HG03342 (cell line): ENCODE data around the gene PLXNA2.

Experiments used
- ATAC-seq: cut with Tn5 transposase; IDR thresholded peaks from one replicate; pipeline ENCODE4 v1.9.1; 2021; ENCODE audit warnings: mild to moderate bottlenecking, moderate library complexity; ENCODE audit not compliant: unreplicated experiment

The PLXNA2 gene

DNA sequence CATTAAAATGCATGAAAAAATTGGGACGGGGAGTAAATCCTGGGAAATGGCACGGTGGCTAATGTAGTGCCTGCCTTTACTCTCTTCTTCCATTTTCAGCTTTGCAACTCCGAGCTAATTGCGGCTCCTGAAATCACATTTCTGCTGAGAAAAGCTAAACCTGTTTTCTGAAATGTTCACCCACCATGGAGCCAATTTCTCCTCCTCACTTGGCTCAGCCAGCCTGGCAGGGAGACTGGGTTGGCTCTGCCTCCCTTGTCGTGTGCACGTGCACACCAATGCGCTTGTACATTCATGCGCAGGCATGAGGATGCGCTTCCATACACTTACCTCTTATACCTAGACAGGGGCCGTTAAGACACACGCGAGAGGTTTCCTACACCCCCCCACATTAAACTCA is 165.4 kb downstream of the PLXNA2 start:
- ATAC-seq = no peak

DNA sequence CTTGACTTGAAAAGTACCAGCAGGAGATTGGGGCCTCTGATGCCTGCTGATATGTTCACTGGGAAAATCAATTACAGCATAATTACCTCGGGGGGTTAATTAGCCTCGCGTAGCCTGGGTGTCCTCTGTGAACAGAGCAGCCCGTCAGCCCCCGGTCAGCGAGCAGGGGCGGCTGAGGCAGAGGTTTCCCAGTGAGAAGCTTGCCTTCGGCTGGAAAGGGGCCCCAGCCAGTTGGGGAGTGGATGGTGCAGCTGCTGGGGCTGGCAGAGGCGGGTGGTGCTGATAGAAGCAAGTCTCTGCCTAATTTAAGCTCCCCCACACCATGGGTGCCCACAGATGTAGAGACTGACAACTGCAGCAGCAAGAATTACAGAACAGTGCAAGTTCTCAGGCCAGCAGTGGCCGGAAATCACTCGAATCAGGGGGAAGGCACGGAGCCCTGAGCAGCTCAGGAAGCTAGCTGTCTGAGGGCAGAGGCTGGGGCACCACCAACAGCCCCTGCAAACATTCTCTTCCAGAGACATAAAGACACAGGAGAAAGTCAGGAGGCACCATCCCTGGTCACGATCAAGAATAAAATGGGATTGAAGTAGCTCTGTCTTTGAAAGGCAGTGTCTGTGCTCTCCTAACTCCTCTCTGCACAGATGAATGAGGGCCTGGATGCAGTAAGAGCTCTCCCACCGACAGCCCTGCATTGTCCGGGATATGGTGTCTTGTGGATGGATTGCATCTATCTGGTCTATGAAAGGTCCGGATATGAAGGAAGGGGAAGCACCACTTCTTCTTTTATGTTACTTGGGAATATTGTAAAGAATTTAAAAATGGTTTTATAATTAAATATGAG is 166.7 kb downstream of the PLXNA2 start:
- no peak for ATAC-seq

DNA sequence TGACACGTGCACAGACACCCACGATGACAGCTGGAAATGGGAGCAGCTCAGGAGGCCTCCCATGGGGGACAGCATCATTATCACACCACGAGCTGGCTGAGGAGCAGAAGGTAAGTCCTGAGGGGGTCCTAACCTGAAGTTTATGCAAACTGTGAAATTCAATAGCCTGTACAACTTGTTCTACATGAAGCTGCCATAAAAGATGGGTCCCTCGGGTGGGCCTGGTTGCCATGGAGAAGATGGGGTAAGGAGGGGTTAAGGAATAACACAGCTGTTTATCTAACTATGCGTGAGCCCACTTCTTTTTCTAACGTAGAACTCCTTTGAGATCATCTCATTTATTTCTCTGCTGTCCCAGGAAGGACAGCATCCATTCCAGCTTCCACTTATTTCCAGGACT is 169.8 kb downstream of the PLXNA2 start:
- ATAC-seq = no peak

DNA sequence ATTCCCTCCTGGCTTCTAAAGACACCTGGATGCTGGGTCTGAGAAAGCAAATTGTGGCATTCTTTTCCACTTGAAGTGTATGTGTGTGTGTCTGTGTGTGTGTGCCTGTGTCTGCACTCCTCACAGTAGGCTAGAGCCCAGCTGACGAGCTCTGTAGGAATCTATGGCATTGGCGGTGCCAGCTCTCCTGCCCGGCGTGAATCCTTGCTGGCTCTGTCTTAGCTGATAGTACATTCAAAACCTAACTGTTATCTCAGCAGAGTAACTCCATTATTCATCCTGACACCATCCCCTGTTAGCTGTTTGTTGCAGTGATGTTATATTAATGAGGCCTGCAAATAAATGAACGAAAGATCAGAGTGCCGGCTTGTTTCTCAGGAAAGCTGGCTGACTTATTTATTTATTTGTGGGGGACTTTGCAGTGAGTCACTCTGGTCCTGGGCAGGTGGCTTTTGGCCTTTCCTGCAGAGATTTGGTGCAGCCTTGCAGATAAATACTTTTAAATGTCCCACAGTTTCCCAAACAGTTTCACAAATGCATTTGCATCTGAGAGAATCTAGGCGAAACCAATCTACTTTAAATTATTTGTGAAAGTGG is 172.7 kb downstream of the PLXNA2 start:
- ATAC-seq = no peak

DNA sequence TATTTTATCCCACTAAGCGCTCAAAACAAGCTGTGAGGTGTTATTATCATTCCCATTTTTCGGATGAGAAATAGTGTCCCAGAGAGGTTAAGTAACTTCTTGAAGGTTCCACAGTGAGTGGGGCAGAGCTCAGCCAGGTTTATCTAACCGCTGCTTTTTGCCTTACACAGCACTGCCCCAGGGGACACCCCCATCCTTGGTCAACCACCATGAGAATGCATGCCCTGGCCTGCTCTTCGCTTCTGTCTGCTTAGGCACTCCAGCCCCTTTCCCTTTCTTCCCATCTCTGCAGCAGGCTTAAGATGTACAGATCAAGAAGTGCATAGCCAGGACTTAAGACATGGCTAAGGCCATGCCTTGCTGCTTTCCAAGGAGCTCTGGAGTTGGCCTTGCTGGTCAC is 174.3 kb downstream of the PLXNA2 start:
- ATAC-seq = no peak

DNA sequence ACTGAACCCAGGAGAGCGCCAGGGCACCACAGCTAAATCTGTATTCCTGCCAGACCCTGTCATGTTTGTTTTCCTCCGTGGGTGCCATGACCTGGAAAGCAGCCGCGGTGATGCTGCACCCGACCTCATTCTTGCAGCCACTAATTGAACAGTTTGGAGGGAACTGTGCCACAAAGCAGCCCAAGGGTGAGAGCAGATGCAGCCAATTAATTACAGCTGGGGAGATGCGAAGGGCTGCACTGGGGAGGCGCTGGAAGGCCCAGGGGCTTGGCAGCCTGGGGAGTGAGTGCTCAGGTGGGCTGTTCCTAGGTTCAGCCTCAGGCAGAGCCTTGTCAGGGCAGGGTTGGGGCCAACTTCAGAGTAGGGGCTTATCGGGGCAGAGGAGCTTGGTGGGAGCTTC is 174.9 kb downstream of the PLXNA2 start:
- ATAC-seq = no peak

DNA sequence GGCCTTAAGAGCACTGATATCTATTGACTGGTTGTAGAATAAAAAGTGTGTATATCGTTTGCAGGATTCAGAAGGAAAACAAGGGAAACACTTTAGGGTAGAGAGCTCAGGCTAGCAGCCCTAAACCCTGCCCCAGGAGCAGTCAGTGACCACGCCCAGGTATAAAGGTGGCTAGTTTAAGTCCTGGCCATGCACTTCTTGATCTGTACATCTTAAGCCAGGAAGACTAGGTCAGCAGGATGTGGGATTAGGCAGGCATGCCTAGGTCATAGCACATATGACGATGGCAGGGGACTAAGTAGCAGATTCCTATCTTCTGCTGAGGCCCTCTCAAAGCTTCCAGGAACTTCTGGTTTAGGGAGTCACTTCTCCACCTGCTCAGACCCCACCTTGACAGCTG is 175.3 kb downstream of the PLXNA2 start:
- ATAC-seq = no peak

DNA sequence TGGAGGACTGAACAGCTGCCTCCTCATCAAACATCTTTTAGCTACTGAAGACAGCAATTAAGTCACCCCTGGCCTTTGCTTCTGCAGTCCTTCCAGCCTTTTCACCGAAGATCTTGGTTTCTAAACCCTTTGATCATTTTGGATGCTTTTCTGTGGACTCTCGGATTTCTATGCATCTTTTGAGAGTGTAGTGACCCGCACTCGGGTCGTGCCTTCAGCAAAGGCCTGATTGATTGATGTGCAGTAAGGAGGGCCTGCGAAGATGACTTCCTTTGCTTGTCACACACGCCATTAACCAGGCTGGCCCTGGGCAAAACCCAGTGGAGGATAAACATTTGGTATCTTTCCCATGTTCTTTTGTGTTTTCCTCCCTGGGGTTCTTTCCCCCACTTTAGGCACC is 175.8 kb downstream of the PLXNA2 start:
- no peak for ATAC-seq

DNA sequence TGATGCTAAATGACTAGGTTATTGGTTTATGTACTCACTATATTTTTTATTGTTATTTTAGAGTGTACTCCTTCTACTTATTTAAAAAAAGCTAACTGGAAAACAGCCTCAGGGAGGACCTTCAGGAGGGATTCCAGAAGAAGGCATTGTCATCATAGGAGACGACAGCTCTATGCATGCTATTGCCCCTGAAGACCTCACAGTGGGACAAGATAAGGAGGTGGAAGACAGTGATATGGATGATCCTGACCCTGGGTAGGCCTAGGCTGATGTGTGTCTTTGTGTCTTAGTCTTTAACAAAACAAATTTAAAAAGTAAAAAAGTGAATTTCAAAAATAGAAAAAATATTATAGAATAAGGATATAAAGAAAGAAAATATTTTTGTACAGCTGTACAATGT is 177.6 kb downstream of the PLXNA2 start:
- ATAC-seq = no peak

DNA sequence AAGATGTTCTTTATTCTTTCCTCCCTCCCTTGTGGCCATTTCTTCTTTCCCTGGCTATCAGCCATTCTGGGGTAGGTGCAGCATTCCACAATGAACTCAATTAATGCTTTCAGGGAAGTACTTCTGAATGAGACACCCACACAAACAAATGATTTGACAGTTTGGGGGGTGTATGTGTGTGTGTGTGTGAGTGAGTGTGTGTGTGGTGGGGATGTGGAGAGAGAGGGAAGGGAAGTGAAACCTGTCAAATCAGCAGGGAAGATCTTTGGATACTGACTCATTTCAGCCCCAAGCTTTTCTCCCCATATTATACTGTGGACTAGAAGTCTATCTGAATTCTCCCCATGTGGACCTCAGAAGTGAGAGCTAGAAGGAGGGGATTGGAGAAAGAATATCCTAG is 178.3 kb downstream of the PLXNA2 start:
- ATAC-seq = no peak

DNA sequence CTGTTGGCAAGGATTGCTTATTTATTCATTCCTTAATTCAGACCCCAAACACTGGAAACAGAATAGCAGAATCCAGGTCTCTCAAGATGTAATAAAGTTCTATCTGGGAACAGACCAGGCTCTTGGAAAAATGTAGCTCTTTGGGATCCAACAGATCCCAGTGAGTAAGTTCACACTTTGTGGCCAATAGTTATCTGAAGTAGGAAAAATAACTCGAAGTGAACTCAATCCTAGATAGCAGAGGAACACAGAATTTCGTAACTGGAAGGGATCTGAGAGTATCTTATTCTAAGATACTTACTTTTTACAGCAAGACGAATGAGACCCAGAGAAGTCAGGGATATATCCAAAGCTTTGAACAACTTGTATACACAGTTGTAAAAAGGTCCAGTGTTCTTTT is 182.6 kb downstream of the PLXNA2 start:
- no peak for ATAC-seq

DNA sequence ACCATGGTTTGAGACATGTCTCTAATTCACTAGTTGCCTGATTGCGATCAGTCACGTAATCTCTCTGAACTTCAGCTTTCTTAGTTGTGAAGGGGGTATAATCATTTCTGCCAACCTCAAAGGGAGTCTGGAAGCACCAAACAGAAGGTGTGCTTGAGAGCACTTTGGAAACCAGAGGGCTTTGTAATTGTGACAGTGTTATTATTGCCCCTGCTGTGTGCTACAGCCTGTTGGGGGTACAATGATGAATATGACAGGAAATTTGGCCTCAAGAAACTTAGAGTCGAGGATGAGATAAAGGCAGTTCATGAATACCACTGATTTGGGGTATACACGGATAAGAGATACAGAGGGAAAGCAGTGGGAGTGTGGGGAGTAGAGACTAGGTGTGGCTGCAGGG is 183.1 kb downstream of the PLXNA2 start:
- no peak for ATAC-seq

DNA sequence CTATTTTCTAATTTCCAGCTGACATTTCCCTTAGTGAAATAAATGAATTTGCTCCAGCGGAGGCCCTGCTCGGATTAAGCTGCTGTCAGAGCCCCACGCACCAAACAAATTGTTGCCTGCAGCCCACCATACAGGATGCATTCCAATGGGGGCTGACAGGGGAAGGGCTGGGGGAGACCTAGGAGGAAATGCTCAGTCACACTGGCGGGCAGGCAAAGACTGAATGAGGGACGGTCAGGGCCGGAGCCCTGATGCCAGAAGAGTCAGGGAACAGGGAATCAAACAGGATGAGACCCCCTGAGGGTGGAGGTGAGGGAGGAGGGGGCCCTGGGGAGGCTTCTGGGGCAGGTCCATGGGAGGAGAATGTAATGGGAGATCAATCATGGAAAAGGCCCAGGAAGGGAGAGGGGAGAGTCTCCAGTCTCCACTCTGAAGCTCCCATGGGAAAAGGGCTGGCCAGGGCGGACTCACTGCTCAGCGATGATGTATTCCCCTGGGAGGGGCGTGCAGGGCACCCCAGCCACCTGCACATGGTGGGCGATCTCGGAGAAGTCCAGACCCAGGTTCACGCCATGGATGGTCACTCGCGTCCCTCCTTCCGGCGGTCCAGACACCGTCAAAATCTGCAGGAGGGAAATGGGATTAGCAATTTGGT is 183.8 kb downstream of the PLXNA2 start:
- no peak for ATAC-seq

DNA sequence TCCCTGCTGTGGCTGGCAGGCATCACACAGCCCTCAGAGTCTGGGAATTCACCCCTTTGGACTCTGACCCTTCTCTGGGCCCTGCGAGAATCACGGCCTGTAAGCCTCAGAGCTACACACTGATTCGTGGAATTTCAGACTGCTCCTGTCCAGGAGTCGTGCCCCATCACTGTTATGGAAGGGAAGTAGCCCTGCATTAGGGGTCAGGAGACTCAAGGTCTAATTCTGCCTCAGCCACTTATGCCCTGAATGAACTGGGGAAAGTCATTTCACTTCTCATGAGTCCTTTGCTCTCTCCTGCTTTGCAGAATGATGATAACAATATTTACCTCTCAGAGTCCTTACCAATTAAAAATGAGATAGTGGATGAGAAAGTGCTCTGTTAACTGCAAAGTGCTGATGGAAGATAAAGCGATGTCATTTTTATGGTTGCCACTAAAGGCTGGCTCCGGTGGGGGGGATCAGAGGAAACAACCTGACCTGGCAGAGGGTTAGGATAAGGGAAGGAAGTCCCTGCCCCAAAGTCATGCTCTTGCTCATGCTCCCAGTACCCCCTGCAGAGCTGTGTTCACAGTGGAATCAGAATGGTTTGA is 184.7 kb downstream of the PLXNA2 start:
- ATAC-seq = no peak

DNA sequence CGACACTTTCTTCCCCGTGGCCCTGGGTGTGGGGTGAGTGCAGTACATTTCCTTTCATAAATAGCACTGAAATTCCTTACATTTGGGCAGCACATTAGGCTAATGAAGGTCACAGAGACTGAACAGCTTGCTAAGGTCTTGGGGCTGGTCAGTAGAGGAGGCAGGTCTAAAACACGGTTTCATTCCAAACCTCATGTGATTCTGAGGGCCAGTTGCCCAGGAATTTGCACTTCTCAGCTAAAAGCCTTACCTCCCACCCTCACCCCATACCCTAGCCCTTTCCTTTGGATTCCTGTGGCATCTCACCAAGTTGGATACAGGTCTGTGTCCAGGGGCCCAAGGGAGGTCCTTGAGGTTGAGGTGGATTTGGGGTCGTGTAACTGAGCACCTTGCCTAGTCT is 185.4 kb downstream of the PLXNA2 start:
- no peak for ATAC-seq

DNA sequence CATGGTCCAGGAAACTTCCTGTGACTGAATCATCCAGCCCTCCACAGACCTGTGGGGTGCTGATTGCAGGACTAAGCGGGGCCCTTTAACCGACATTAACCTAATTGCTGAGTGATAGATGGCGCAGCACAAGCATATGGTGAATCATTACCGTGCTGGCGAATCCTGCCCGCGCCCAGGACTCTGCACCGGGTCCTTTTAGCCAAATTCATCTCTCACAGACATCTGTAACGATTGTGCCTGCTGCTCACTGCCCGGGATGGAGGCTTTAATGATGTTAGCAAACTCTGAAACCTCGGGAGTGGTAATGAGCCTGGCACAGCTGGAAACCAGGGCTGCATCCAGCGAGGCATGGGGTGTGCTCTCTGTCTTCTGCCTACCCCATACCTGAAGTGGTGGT is 185.9 kb downstream of the PLXNA2 start:
- ATAC-seq = no peak

DNA sequence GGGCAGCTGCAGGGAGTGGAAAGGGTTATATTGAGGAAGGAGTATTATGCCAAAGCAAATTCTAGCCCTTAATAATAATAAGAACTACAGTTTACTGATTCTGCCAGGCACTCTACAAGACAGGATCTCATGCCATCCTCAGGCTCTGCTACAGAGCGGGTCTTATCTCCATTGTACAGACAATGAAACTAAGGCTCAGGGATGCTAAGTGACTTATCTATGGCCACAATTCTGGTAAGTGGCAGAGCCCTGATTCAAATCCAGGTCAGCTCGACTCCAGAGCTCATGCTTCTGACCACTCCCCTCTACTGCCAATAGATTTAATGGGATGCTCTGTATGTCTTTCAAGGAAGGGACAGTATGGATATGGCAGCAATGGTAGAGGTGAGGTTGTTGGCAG is 187.1 kb downstream of the PLXNA2 start:
- ATAC-seq = no peak

DNA sequence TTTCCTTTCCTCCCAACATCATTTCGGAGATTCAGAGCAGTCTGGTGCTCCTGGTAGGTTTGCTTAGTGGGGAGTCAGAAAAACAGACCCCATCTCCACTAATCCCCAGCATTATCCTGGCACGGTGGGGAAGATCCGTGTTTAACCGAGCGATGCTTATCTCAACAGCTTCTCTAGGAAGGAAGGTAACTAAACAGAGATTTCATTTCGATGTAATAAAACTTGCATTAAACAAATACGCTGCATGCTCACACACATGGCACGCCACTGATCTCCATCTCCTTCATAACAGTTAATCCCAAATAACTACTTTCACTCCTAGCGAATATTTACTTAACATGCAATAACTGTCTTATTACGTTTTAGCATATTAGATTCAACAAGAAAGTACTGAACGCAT is 188.6 kb downstream of the PLXNA2 start:
- ATAC-seq = no peak

DNA sequence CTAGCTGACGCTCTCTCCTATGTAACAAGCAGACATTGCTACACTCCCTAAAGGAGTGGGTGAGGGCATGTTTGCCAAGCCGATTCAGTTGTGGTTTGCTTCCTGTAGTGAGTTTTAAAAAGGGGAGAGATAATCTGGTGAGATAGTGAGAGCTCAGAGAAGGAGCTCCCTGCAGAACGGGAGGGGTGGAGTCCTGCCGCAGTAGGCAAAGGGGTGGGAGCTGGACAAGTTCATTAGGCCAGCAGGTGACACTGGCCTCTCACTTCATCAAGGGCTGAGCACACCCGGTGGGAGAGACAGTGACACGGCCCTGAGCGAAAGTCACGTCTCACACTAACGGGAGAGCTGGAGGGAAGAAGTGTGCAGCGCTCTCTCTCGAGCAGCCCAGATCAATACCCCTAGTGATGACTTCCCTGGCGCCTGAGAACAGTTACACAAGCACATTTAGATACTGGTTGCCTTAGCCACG is 189.2 kb downstream of the PLXNA2 start:
- no peak for ATAC-seq

DNA sequence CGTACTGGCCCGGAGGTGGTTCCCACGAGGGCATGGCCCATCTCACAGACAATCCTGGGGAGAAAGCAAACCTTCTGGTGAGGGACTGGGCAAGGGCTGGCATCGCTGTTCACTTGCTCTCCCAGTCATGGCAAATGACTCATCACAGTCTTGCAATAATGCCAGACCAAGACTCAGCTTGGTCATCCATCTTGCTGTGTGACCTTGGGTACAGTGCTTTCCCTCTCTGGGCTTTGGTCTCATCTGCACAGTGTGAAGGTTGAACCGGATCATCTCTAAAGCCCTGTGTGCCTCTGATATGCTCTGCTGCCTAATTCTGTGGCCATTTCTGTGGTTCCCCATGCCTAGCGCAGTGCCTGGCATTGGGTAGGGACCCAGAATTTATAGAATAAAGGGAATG is 189.7 kb downstream of the PLXNA2 start:
- no peak for ATAC-seq

DNA sequence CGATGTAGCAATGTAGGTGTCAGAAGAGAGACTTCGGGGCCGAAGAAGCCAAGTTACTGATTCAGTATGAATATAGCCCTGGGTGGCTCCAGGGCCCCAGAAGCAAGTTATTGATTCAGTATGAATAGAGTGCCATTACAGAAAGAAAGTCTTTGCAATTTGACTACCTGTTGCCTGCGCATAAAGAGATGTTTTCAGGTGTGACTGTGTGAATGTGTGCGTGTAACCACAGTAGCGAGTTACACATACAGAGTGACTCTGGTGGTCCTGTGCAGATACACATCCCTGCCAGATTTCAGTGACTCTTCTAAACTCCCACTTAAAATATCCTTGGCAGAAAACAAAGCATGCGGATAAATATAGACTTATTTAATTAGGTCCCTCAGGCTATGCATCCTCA is 190.5 kb downstream of the PLXNA2 start:
- no peak for ATAC-seq

DNA sequence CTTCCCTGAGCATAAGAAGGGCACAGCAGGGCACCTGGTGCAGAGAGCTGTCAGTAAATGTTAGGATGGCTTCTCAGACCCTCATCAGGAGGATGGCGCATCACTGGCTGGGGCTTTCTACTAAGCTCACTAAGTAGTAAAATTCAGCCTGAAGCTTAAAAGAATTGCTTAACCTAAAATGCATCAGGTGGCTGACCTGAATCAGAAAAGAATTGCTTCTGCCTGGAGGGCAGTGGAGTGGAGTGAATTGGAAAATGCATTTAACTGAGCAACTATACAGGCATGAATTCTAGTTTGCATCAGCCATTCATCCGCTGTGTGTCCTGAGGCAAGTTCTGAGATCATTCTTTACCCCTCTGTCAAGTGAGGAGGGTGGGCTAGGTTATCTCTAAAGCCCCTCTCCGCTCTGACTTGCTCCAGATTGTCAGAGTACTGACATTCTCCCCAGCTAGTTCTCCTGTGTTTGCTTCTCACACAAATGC is 191.2 kb downstream of the PLXNA2 start:
- ATAC-seq = no peak
